ENCODE measurements around the gene EFCAB14. TPM values are rescaled to one million over a fixed set of nuclear protein-coding genes. Genes with fewer than 3 reads are reported as not detected.

Gene EFCAB14
- total and polyA plus RNA-seq, 9 of the 15 experiments (the other 6 are each of a cell fraction or from before 2014, with no cell fraction given) = 7.3 to 49.0 (median 37.3) TPM

- TF ChIP-seq, protein P1, sequence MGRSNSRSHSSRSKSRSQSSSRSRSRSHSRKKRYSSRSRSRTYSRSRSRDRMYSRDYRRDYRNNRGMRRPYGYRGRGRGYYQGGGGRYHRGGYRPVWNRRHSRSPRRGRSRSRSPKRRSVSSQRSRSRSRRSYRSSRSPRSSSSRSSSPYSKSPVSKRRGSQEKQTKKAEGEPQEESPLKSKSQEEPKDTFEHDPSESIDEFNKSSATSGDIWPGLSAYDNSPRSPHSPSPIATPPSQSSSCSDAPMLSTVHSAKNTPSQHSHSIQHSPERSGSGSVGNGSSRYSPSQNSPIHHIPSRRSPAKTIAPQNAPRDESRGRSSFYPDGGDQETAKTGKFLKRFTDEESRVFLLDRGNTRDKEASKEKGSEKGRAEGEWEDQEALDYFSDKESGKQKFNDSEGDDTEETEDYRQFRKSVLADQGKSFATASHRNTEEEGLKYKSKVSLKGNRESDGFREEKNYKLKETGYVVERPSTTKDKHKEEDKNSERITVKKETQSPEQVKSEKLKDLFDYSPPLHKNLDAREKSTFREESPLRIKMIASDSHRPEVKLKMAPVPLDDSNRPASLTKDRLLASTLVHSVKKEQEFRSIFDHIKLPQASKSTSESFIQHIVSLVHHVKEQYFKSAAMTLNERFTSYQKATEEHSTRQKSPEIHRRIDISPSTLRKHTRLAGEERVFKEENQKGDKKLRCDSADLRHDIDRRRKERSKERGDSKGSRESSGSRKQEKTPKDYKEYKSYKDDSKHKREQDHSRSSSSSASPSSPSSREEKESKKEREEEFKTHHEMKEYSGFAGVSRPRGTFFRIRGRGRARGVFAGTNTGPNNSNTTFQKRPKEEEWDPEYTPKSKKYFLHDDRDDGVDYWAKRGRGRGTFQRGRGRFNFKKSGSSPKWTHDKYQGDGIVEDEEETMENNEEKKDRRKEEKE (IDR thresholded peaks at IDR 0.05; ENCODE audit: borderline replicate concordance in 1 of 2, control insufficient read depth in 1 of 2, low read depth in 2 of 2, low read length in 1 of 2) = no peak
- TF ChIP-seq ZNF143 (CRISPR knock-in tag; IDR thresholded peaks at IDR 0.05) (no peak), NCOA6 (IDR thresholded peaks at IDR 0.05) (no peak; the same call in 1 of the 2 replicates), PRPF4 (IDR thresholded peaks at IDR 0.05; ENCODE audit: insufficient read depth, low read depth, low read length, poor library complexity, severe bottlenecking) (no peak), ZC3H11A (IDR thresholded peaks at IDR 0.05; ENCODE audit: low read depth, low read length) (no peak), MAFK (IDR thresholded peaks at IDR 0.05; ENCODE audit: low read length) (peak; percentile 48; the same call in 1 of the 2 replicates), GTF2F1 (IDR thresholded peaks at IDR 0.05; ENCODE audit: low read depth, low read length) (no peak), CREB3 (tag; conservative IDR thresholded peaks at IDR 0.05; ENCODE audit: low read depth) (0 out of 2 replicates have a peak, but pooled peaks have one; percentile 64), SMAD4 (CRISPR knock-in tag; conservative IDR thresholded peaks at IDR 0.05) (no peak), ZNF511 (CRISPR knock-in tag; IDR thresholded peaks at IDR 0.05) (peak; percentile 42; the same call in 1 of the 2 replicates)
- TF ChIP-seq, protein P2, sequence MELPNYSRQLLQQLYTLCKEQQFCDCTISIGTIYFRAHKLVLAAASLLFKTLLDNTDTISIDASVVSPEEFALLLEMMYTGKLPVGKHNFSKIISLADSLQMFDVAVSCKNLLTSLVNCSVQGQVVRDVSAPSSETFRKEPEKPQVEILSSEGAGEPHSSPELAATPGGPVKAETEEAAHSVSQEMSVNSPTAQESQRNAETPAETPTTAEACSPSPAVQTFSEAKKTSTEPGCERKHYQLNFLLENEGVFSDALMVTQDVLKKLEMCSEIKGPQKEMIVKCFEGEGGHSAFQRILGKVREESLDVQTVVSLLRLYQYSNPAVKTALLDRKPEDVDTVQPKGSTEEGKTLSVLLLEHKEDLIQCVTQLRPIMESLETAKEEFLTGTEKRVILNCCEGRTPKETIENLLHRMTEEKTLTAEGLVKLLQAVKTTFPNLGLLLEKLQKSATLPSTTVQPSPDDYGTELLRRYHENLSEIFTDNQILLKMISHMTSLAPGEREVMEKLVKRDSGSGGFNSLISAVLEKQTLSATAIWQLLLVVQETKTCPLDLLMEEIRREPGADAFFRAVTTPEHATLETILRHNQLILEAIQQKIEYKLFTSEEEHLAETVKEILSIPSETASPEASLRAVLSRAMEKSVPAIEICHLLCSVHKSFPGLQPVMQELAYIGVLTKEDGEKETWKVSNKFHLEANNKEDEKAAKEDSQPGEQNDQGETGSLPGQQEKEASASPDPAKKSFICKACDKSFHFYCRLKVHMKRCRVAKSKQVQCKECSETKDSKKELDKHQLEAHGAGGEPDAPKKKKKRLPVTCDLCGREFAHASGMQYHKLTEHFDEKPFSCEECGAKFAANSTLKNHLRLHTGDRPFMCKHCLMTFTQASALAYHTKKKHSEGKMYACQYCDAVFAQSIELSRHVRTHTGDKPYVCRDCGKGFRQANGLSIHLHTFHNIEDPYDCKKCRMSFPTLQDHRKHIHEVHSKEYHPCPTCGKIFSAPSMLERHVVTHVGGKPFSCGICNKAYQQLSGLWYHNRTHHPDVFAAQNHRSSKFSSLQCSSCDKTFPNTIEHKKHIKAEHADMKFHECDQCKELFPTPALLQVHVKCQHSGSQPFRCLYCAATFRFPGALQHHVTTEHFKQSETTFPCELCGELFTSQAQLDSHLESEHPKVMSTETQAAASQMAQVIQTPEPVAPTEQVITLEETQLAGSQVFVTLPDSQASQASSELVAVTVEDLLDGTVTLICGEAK (IDR thresholded peaks at IDR 0.05) = 0 out of 2 replicates have a peak, but pooled peaks have one; percentile 36
- TF ChIP-seq, protein P2 (CRISPR knock-in tag; IDR thresholded peaks at IDR 0.05) = no peak
These were observed 16.9 kb upstream of the EFCAB14 start (continued) for GRCh38 chr1:46735708-46736324.

Data from K562 (cell line).